Muscle layer of duodenum (tissue), 2 donors: ENCODE results near the gene TMEM233.
A peak's percentile ranks its signal among the peaks of the same experiment; 100 is the strongest.

Experiments used
- H3K27ac ChIP-seq: one replicate; pipeline ENCODE4 v1.7.0; 2013; ENCODE audit warnings: mild to moderate bottlenecking, low read length
- H3K27me3 ChIP-seq: one replicate; pipeline ENCODE4 v1.7.0; 2013; ENCODE audit warnings: low read depth, mild to moderate bottlenecking, control low read depth, low read length
- H3K36me3 ChIP-seq, 2 donors: one replicate each; pipeline ENCODE4 v1.7.0; 2013; ENCODE audit warnings: low read length in 2 of 2, control low read depth in 1 of 2, mild to moderate bottlenecking in 1 of 2; ENCODE audit not compliant: insufficient read depth in 2 of 2, control insufficient read depth in 1 of 2
- H3K4me1 ChIP-seq, 2 donors: one replicate each; pipeline ENCODE4 v1.7.0; 2013; ENCODE audit warnings: low read length in 2 of 2, mild to moderate bottlenecking in 2 of 2, control low read depth in 1 of 2, moderate library complexity in 1 of 2; ENCODE audit not compliant: insufficient read depth in 2 of 2, control insufficient read depth in 1 of 2
- H3K4me3 ChIP-seq, 2 donors: one replicate each; pipeline ENCODE4 v1.7.0; 2013; ENCODE audit warnings: low read length in 2 of 2, low read depth in 1 of 2, mild to moderate bottlenecking in 1 of 2
- H3K9me3 ChIP-seq, 2 donors: one replicate each; pipeline ENCODE4 v1.7.0; 2013; ENCODE audit warnings: low read length in 2 of 2, control low read depth in 1 of 2, mild to moderate bottlenecking in 1 of 2; ENCODE audit not compliant: control insufficient read depth in 1 of 2
- donor health status: healthy.

TMEM233 gene

GRCh38 chr12:119661882-119662281 is 68.3 kb downstream of the TMEM233 start:
- Histone ChIP-seq H3K27ac (no peak overlapping the region), H3K4me3 (no peak overlapping the region), H3K36me3 (no peaks in the 10 kb centered on the region), H3K4me1 (peaks cover 2 to 3% of the 10 kb centered on the region in 2 donors), H3K9me3 (no peaks in the 10 kb centered on the region), H3K27me3 (no peaks in the 10 kb centered on the region)

DNA sequence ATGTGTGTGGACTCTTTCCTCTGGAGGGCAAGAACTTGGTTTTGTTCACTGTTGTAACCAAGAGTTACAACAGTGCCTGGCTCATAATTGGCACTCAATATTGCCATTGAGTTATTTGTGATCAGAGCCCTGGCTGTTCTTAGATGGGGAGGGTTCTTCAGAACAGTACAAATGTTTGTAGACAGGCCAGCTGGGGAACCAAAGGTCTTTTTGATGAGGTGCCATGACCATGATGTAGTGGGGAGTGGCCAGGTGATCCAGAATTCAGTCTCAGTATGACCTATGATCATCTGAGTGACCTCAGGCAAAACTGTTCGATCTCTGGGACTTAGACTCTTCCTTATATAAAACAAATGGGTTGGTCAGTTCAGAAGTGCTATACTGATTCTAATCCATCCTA is 71.1 kb downstream of the TMEM233 start:
- no peaks in the 10 kb centered on the region for H3K36me3 ChIP-seq

DNA sequence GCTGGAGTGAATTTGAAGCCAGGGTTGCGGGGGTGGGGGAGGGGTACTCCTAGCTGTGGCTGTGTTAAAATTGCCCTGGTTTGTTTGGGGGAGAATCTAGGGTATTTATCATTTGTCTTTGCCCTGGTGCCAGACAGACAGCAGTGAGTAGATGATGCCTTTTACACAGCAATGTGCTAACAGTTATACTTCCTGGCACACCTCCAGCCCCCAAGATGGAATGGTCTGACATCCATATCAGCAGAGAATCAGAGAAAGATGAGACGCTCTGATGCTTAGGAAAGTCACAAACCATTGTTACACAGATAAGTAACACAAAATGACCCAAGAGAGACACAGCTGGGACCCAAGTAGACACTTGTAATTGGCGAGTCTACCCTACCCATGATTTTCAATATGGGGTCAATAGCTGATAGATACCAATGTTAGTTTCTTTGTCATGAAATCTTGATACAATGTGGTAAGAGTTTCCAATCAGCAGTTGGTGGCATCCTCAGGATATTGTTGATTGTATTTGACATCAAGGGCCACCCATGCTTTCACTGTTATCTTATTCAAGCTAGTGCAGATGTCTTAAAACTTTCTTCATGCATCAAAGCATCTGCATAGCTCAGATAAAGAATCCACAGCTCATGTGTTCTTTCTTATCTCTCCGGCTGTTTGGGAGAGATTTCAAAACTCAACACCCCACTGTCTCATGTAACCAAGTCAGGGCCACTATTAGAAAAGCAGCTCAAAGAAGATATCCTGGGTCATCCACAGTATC is 71.8 kb downstream of the TMEM233 start:
- Histone ChIP-seq H3K9me3 (no peaks in the 10 kb centered on the region), H3K4me3 (no peak overlapping the region), H3K27ac (no peak overlapping the region), H3K27me3 (no peaks in the 10 kb centered on the region), H3K4me1 (peaks cover 7 to 22% of the 10 kb centered on the region in 2 donors), H3K36me3 (peaks cover 0 to 4% of the 10 kb centered on the region in 2 donors)

More for the DNA sequence above, 71.1 kb downstream of the TMEM233 start:
- Histone ChIP-seq H3K4me1 (peaks cover 7 to 19% of the 10 kb centered on the region in 2 donors), H3K27ac (no peak overlapping the region), H3K27me3 (no peaks in the 10 kb centered on the region), H3K4me3 (no peak overlapping the region), H3K9me3 (no peaks in the 10 kb centered on the region)

- Histone ChIP-seq H3K4me3 (no peak overlapping the region), H3K4me1 (peaks cover 7 to 22% of the 10 kb centered on the region in 2 donors), H3K36me3 (peaks cover 5 to 13% of the 10 kb centered on the region in 2 donors), H3K27ac (no peak overlapping the region), H3K27me3 (no peaks in the 10 kb centered on the region), H3K9me3 (no peaks in the 10 kb centered on the region)
Measured at GRCh38 chr12:119666226-119666795, 72.7 kb downstream of the TMEM233 start.

GRCh38 chr12:119666900-119667576 is 73.5 kb downstream of the TMEM233 start:
- Histone ChIP-seq H3K27ac (no peak overlapping the region), H3K4me3 (peak overlapping the region; percentile 86 to 88), H3K9me3 (no peaks in the 10 kb centered on the region), H3K36me3 (peaks cover 9 to 20% of the 10 kb centered on the region in 2 donors), H3K27me3 (no peaks in the 10 kb centered on the region), H3K4me1 (peaks cover 7 to 22% of the 10 kb centered on the region in 2 donors)

GRCh38 chr12:119667577-119668323 is 74.2 kb downstream of the TMEM233 start, which contains the start of gene PRKAB1:
Gene PRKAB1 (plus strand): TSS chr12:119668133. CDS start chr12:119668245, 112 bp downstream.
- Histone ChIP-seq H3K4me1 (peaks cover 7 to 22% of the 10 kb centered on the region in 2 donors), H3K36me3 (peaks cover 16 to 24% of the 10 kb centered on the region in 2 donors)

GRCh38 chr12:119668324-119668841 is 74.8 kb downstream of the TMEM233 start:
- Histone ChIP-seq H3K27me3 (no peaks in the 10 kb centered on the region), H3K27ac (peak overlapping the region; percentile 98), H3K4me3 (peak overlapping the region; percentile 86 to 88), H3K4me1 (peaks cover 7 to 22% of the 10 kb centered on the region in 2 donors), H3K9me3 (no peaks in the 10 kb centered on the region), H3K36me3 (peaks cover 22 to 31% of the 10 kb centered on the region in 2 donors)

More at GRCh38 chr12:119667577-119668323, 74.2 kb downstream of the TMEM233 start, which contains the start of gene PRKAB1:
- H3K4me3 ChIP-seq: peak within 1 kb of the TSS; percentile 86 to 88
- H3K27me3 ChIP-seq: no peaks in the 10 kb centered on the region
- no peaks in the 10 kb centered on the region for H3K9me3 ChIP-seq
- peak within 1 kb of the TSS; percentile 98 for H3K27ac ChIP-seq

GRCh38 chr12:119669744-119670472 is 76.3 kb downstream of the TMEM233 start:
- peak overlapping the region; percentile 73 for H3K27ac ChIP-seq
- peak overlapping the region in 1 of 2 donors; percentile 32 for H3K4me3 ChIP-seq
- H3K27me3 ChIP-seq: no peaks in the 10 kb centered on the region
- H3K4me1 ChIP-seq: peaks cover 7 to 22% of the 10 kb centered on the region in 2 donors
- peaks cover 38 to 46% of the 10 kb centered on the region in 2 donors for H3K36me3 ChIP-seq
- no peaks in the 10 kb centered on the region for H3K9me3 ChIP-seq

- Histone ChIP-seq H3K9me3 (no peaks in the 10 kb centered on the region), H3K36me3 (peaks cover 48 to 58% of the 10 kb centered on the region in 2 donors), H3K27ac (peak overlapping the region; percentile 73), H3K27me3 (no peaks in the 10 kb centered on the region), H3K4me3 (peak overlapping the region in 1 of 2 donors; percentile 5), H3K4me1 (peaks cover 7 to 22% of the 10 kb centered on the region in 2 donors)
Measured at GRCh38 chr12:119671070-119671469, 77.5 kb downstream of the TMEM233 start.

DNA sequence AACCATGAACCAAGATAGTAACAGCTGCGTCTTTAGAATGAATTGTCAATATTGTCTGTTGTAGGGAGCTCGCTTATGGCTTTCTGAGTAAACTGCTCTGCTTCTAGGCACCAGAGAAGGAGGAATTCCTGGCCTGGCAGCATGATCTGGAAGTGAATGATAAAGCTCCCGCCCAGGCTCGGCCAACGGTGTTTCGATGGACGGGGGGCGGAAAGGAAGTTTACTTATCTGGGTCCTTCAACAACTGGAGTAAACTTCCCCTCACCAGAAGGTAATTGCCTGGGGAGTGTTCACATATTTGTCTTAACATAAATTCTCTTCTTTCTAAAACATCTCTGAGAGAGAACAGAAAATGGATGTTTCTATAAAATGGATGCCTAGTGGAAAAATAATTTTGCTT is 78.6 kb downstream of the TMEM233 start:
- Histone ChIP-seq H3K36me3 (peaks cover 59 to 69% of the 10 kb centered on the region in 2 donors), H3K4me3 (no peak overlapping the region), H3K9me3 (no peaks in the 10 kb centered on the region), H3K27me3 (no peaks in the 10 kb centered on the region), H3K4me1 (peaks cover 2 to 15% of the 10 kb centered on the region in 2 donors), H3K27ac (peak overlapping the region; percentile 27)
